Neural cell (in vitro differentiated cells): Measurements from ENCODE around the gene OPN4. TPM values are rescaled to one million over a fixed set of nuclear protein-coding genes. Genes with fewer than 3 reads are reported as not detected.

Experiments used
- H2AFZ ChIP-seq: fragments of 200-600, 300-800 bp; sonication (generic), shearing (Covaris generic); 2 replicates; pipeline ENCODE4 v1.6.0; 2014; ENCODE audit warnings: low read depth, mild to moderate bottlenecking, antibody characterized with exemption, low read length, moderate library complexity
- H3F3A ChIP-seq: fragments of 200-600 bp; shearing (Covaris generic); 2 replicates; pipeline ENCODE4 v1.6.1; 2016; ENCODE audit warnings: mild to moderate bottlenecking, moderate library complexity, mixed read lengths, antibody characterized with exemption, low read length; ENCODE audit not compliant: insufficient read depth, poor library complexity, severe bottlenecking
- H3K27ac ChIP-seq: fragments of 200-600, 300-800 bp; sonication (generic), shearing (Covaris generic); 2 replicates; pipeline ENCODE4 v1.5.1; 2014; ENCODE audit warnings: mild to moderate bottlenecking, low read length, moderate library complexity
- H3K27me3 ChIP-seq: fragments of 300-800, 200-600 bp; sonication (generic), shearing (Covaris generic); 2 replicates; pipeline ENCODE4 v1.6.0; 2014; ENCODE audit warnings: mild to moderate bottlenecking, low read depth, low read length, moderate library complexity; ENCODE audit not compliant: insufficient read depth
- H3K36me3 ChIP-seq: fragments of 300-800, 200-600 bp; sonication (generic), shearing (Covaris generic); 2 replicates; pipeline ENCODE4 v1.5.1; 2014; ENCODE audit warnings: mild to moderate bottlenecking, antibody characterized with exemption, low read length, moderate library complexity; ENCODE audit not compliant: insufficient read depth
- H3K4me2 ChIP-seq: fragments of 300-800, 200-600 bp; sonication (generic), shearing (Covaris generic); 2 replicates; pipeline ENCODE4 v1.6.0; 2014; ENCODE audit warnings: mild to moderate bottlenecking, low read length
- H3K4me3 ChIP-seq: fragments of 300-800, 200-600 bp; sonication (generic), shearing (Covaris generic); 2 replicates; pipeline ENCODE4 v1.5.1; 2014; ENCODE audit warnings: mild to moderate bottlenecking, low read length, moderate library complexity
- H3K79me2 ChIP-seq: fragments of 200-600 bp; shearing (Covaris generic); replicated peaks from 2 replicates; pipeline ENCODE4 v1.6.0; 2014; ENCODE audit warnings: mild to moderate bottlenecking, low read length, moderate library complexity; ENCODE audit not compliant: insufficient read depth
- H3K9ac ChIP-seq: fragments of 300-800, 200-600 bp; sonication (generic), shearing (Covaris generic); 2 replicates; pipeline ENCODE4 v1.6.1; 2016; ENCODE audit warnings: mild to moderate bottlenecking, low read length, mixed read lengths
- H3K9me2 ChIP-seq: fragments of 200-600 bp; shearing (Covaris generic); 2 replicates; pipeline ENCODE4 v1.6.1; 2016; ENCODE audit warnings: mild to moderate bottlenecking, low read length, mixed read lengths; ENCODE audit not compliant: insufficient read depth
- H3K9me3 ChIP-seq: fragments of 200-600, 300-800 bp; sonication (generic), shearing (Covaris generic); 2 replicates; pipeline ENCODE4 v1.6.1; 2016; ENCODE audit warnings: mild to moderate bottlenecking, mixed run types, low read length, moderate library complexity, mixed read lengths
- H4K20me1 ChIP-seq: fragments of 200-600 bp; shearing (Covaris generic); 2 replicates; pipeline ENCODE4 v1.6.1; 2016; ENCODE audit warnings: mild to moderate bottlenecking, mixed run types; ENCODE audit not compliant: insufficient read depth
- EP300 ChIP-seq: fragments of 450-650 bp; conservative IDR thresholded peaks from 2 replicates; pipeline ENCODE4 v1.6.1; 2014; ENCODE audit warnings: antibody characterized with exemption, mild to moderate bottlenecking, moderate library complexity; ENCODE audit not compliant: poor library complexity, severe bottlenecking
- EZH2 ChIP-seq: fragments of 200-600, 300-800 bp; shearing (Covaris generic), sonication (generic); IDR thresholded peaks from 2 replicates; pipeline ENCODE4 v1.6.1; 2014; ENCODE audit warnings: antibody characterized with exemption, low read length, borderline replicate concordance, mild to moderate bottlenecking; ENCODE audit not compliant: insufficient read depth, poor library complexity, severe bottlenecking
- MXI1 ChIP-seq: fragments of 450-650 bp; conservative IDR thresholded peaks from 2 replicates; pipeline ENCODE4 v1.6.1; 2014; ENCODE audit warnings: antibody characterized with exemption, mild to moderate bottlenecking; ENCODE audit not compliant: poor library complexity, severe bottlenecking
- POLR2AphosphoS5 ChIP-seq: IDR thresholded peaks from 2 replicates; pipeline ENCODE4 v1.6.1; 2012
- RAD21 ChIP-seq: fragments of 450-650 bp; conservative IDR thresholded peaks from 2 replicates; pipeline ENCODE4 v1.6.1; 2014; ENCODE audit warnings: antibody characterized with exemption, mild to moderate bottlenecking, moderate library complexity
- SMC3 ChIP-seq: fragments of 450-650 bp; conservative IDR thresholded peaks from 2 replicates; pipeline ENCODE4 v1.6.1; 2014; ENCODE audit warnings: antibody characterized with exemption, mild to moderate bottlenecking, moderate library complexity; ENCODE audit not compliant: poor library complexity
- TAF1 ChIP-seq: IDR thresholded peaks from 2 replicates; pipeline ENCODE4 v1.6.1; 2012; ENCODE audit warnings: low read depth
- polyA plus RNA-seq: library from polyadenylated mRNA; depleted of rRNA; stranded (reverse); fragments of >200 nt; gene quantifications from 2 replicates; pipeline ENCODE4 v1.2.3, GENCODE V29; 2014
- TF ChIP-seq, protein P1 (sequence below): IDR thresholded peaks from 2 replicates; pipeline ENCODE4 v1.6.1; 2012; ENCODE audit warnings: borderline replicate concordance
- TF ChIP-seq, protein P2 (sequence below): fragments of 450-650 bp; IDR thresholded peaks from 2 replicates; pipeline ENCODE4 v1.5.1; 2014; ENCODE audit warnings: antibody characterized with exemption, mild to moderate bottlenecking, moderate library complexity; ENCODE audit not compliant: poor library complexity, severe bottlenecking

Gene OPN4
- polyA plus RNA-seq, 1 donor from 2014 or later = not detected

GRCh38 chr10:86667421-86668181 is 13.3 kb downstream of the OPN4 start:
- no peaks in the 10 kb centered on the region for H3K27me3 ChIP-seq
- no peaks in the 10 kb centered on the region for H3K9me2 ChIP-seq
- no peak overlapping the region for H3K9ac ChIP-seq
- TF ChIP-seq SMC3 = no peak
- no peak for TF ChIP-seq EP300
- TF ChIP-seq RAD21 = no peak
- TF ChIP-seq, protein P1, sequence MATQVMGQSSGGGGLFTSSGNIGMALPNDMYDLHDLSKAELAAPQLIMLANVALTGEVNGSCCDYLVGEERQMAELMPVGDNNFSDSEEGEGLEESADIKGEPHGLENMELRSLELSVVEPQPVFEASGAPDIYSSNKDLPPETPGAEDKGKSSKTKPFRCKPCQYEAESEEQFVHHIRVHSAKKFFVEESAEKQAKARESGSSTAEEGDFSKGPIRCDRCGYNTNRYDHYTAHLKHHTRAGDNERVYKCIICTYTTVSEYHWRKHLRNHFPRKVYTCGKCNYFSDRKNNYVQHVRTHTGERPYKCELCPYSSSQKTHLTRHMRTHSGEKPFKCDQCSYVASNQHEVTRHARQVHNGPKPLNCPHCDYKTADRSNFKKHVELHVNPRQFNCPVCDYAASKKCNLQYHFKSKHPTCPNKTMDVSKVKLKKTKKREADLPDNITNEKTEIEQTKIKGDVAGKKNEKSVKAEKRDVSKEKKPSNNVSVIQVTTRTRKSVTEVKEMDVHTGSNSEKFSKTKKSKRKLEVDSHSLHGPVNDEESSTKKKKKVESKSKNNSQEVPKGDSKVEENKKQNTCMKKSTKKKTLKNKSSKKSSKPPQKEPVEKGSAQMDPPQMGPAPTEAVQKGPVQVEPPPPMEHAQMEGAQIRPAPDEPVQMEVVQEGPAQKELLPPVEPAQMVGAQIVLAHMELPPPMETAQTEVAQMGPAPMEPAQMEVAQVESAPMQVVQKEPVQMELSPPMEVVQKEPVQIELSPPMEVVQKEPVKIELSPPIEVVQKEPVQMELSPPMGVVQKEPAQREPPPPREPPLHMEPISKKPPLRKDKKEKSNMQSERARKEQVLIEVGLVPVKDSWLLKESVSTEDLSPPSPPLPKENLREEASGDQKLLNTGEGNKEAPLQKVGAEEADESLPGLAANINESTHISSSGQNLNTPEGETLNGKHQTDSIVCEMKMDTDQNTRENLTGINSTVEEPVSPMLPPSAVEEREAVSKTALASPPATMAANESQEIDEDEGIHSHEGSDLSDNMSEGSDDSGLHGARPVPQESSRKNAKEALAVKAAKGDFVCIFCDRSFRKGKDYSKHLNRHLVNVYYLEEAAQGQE = no peak
- TF ChIP-seq POLR2AphosphoS5 = no peak
- TF ChIP-seq TAF1 = no peak
- no peak for TF ChIP-seq EZH2
- TF ChIP-seq, protein P2, sequence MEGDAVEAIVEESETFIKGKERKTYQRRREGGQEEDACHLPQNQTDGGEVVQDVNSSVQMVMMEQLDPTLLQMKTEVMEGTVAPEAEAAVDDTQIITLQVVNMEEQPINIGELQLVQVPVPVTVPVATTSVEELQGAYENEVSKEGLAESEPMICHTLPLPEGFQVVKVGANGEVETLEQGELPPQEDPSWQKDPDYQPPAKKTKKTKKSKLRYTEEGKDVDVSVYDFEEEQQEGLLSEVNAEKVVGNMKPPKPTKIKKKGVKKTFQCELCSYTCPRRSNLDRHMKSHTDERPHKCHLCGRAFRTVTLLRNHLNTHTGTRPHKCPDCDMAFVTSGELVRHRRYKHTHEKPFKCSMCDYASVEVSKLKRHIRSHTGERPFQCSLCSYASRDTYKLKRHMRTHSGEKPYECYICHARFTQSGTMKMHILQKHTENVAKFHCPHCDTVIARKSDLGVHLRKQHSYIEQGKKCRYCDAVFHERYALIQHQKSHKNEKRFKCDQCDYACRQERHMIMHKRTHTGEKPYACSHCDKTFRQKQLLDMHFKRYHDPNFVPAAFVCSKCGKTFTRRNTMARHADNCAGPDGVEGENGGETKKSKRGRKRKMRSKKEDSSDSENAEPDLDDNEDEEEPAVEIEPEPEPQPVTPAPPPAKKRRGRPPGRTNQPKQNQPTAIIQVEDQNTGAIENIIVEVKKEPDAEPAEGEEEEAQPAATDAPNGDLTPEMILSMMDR = no peak
- TF ChIP-seq MXI1 = no peak
- H3K4me3 ChIP-seq = no peak overlapping the region
- no peak overlapping the region for H3K27ac ChIP-seq
- no peak overlapping the region for H2AFZ ChIP-seq
- H3K4me2 ChIP-seq = no peak overlapping the region
- no peaks in the 10 kb centered on the region for H3K79me2 ChIP-seq
- H3F3A ChIP-seq = no peaks in the 10 kb centered on the region
- no peaks in the 10 kb centered on the region for H3K36me3 ChIP-seq
- H4K20me1 ChIP-seq = no peaks in the 10 kb centered on the region
- H3K9me3 ChIP-seq = no peaks in the 10 kb centered on the region

DNA sequence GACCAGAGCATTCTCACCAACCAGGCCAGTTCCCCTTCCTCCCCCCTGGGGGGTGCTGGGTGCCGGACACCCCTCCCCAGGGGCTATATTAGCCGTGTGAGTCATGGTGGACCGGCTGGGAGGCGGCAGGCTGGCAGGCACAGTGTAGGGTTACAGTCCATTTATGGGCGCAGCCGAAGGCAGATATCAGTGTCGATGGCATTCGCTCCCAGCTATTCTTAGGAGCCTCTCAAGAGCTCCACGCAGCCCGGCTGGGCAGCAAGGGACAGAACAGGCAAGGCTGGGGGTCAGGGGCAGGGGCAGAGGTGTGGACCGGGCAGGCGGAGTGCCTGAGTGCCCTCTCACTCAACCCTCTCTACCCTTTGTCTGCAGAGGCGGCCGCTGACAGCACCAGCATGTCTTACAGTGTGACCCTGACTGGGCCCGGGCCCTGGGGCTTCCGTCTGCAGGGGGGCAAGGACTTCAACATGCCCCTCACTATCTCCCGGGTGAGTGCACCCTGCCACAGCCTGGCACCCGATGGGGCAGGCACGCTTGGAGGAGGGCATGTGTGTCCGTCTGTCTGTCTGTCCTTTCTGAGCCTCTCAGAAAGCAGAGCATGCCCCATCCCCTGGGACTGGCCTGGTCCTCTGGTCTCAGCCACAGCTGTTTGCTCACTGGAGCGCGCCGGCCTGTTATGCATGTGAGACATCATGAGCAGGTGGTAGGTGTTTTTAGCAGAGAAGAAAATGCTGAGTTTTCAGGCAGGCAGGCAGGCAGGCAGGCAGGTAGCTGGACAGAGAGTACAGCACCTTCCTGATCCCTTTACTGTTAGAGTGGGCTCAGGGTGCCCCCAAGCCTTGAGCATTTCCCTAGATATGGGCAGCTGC is 14.2 kb downstream of the OPN4 start, which contains the start of gene LDB3:
Gene LDB3 (plus strand): TSS at position 215 of the 869 bp plus-strand sequence. CDS start 181 bp downstream, at position 396.
- no peak within 1 kb of the TSS for H3K27ac ChIP-seq
- no peak within 1 kb of the TSS for H3K4me3 ChIP-seq
- H3K9me2 ChIP-seq = no peaks in the 10 kb centered on the region
- TF ChIP-seq SMC3 (no peak), RAD21 (no peak), EZH2 (no peak), MXI1 (no peak), EP300 (no peak)
- TF ChIP-seq, protein P1 = no peak
- H3K79me2 ChIP-seq = no peaks in the 10 kb centered on the region
- no peaks in the 10 kb centered on the region for H3K36me3 ChIP-seq
- H4K20me1 ChIP-seq = no peaks in the 10 kb centered on the region
- H3K27me3 ChIP-seq = no peaks in the 10 kb centered on the region
- no peak within 1 kb of the TSS for H3K9ac ChIP-seq
- no peaks in the 10 kb centered on the region for H3K9me3 ChIP-seq
- no peaks in the 10 kb centered on the region for H3F3A ChIP-seq
- H3K4me2 ChIP-seq = no peak within 1 kb of the TSS
- no peak within 1 kb of the TSS for H2AFZ ChIP-seq
